GM19452 (cell line): ENCODE measurements around the gene LRRK2.
"Not testable (repeated sequence)": the region's sequence is repeated elsewhere in the genome, so short reads cannot be mapped to it uniquely, and the experiment has no call there.

Source experiments
- ATAC-seq: cut with Tn5 transposase; IDR thresholded peaks from one replicate; pipeline ENCODE4 v1.9.1; 2021; ENCODE audit not compliant: unreplicated experiment

The LRRK2 gene

GRCh38 chr12:40211186-40211585, 13.6 kb upstream of the LRRK2 start:
- not testable (repeated sequence) for ATAC-seq

GRCh38 chr12:40212566-40212965, 12.2 kb upstream of the LRRK2 start:
- ATAC-seq: no peak

- ATAC-seq: no peak
Measured at GRCh38 chr12:40215982-40216381, 8.8 kb upstream of the LRRK2 start.

- no peak for ATAC-seq
Measured at GRCh38 chr12:40216516-40217288, 8.1 kb upstream of the LRRK2 start.

GRCh38 chr12:40219760-40220159, 5.0 kb upstream of the LRRK2 start:
- ATAC-seq: no peak

GRCh38 chr12:40222247-40222646, 2.5 kb upstream of the LRRK2 start:
- ATAC-seq: no peak

DNA sequence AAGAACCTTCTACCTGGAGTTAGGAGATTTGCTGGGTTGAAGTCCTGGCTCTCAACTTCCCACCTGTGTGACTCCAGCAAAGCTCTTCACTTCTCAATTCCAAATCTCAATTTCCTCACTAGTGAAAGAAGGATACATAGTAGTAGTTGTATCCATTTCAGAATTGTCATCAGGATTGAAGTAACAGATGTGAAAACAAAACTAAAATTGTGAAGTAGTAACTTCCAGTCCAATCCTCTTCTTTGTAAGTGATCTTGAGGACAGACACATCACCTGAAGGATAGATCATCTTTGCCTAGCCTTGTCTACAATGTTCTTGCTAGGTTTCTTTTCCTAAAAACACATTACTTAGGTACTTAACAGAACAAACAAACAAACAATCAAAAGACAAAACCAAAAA, 1.2 kb upstream of the LRRK2 start:
- no peak for ATAC-seq

DNA sequence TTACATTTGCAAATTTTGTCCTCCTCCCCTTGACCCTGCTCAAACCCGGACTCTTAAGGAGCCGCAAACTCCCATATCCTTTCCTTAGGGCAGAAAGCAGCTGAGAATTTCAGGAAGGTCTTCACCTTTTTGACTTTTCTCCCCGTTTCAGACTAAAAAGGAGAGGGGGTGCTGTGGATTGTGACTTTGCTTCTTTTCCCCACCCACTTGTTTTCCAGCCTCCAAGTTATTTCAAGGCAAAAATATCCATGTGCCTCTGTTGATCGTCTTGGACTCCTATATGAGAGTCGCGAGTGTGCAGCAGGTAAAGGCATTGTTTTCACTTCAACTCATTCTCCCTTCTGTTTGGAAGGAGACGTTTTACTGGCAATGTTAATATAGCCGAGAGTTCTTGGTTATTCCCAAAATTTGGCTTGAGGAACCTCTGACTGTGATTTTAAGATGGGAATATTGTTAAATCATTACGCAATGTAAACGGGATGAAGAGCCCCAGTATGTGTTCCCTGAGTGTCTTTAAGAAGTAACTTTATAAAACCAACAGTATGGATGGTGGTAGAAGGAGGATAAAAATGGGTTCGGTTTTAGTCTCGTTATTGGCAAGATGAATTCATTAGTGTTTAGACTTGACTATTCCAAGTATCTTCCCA, 663 bp downstream of the LRRK2 start:
- ATAC-seq: no peak

DNA sequence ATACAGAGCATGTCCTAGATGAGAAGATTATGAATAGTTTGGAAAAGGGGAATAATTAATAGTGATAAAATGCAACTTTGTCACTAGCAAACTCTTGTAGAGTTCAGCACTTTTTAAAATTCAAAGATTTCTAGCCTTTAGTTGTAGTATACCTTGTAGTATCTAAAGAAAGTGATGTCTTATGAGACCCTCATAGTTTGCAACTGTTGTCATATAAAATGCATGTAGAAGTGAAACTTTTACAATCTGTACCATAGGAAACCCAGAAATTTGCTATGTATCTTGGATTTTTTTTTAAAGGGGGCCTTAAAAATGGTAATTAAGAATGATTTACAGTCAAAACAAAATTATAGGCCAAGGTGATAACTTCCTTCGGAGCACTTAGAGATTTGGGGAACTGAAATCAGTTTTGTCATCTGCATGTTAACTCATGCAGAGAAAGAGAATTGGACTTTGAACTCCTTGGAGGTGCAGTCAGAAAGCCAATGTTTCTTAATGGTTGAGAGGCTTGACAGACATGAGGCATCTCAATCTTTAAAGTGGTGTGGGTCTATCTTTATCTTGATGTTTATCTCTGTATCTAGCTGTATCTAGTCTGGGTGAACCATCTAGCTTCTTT, 1.3 kb downstream of the LRRK2 start:
- ATAC-seq: peak; percentile 49

DNA sequence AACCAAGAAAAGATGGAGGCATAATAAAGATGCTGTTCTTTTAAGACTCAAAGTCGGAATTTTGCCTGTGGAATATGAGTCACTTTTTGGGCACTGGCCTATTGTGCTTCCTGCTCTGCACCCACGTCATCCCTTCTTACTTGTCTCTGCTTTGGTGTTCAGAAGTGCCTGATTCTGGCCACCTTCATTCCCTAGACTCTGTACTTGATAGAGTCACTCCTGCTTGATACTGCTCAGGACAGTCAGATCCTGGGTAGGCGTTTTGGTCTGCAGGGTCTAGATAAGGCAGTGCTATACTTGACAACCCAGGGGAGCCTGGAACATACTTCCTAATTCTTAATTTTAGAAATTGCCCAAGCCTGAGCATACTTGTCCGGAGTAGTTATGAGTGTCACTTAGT, 1.9 kb downstream of the LRRK2 start:
- ATAC-seq: peak; percentile 25

DNA sequence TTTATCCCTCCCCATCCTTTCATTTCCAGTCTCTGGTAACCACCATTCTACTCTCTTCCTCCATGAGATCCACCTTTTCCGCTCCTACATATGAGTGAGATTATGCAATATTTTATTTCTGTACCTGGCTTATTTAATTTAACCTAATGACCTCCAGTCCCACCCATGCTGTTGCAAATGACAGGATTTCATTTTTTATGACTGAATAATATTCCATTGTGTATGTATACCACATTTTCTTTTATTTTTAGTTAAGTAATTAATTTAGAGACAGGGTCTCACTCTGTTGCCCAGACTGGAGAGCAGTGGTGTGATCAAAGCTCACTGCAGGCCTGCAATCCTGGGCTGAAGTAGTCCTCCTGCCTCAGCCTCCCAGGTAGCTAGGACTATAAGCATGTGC, 2.6 kb downstream of the LRRK2 start:
- no peak for ATAC-seq

- no peak for ATAC-seq
Measured at GRCh38 chr12:40228727-40229126, 3.9 kb downstream of the LRRK2 start.

GRCh38 chr12:40229690-40230651, 5.2 kb downstream of the LRRK2 start:
- ATAC-seq: no peak

DNA sequence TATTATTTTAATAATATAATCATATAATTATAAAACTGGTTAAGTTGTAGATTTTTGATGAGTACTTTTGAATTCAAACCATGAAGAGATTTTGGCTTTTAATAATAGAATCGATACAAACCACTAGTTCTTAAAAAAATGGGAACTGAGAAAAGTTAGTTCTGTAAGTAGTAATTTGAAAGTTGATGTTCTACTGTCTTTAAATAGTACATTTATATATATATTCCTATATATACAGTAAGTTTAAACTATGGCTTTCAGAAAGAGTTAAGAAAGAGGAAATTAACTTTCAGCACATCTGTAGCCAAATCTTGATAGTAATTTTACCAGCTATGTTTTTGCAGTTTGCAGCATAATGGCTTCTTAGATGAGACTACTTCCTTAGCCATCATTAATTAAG, 7.8 kb downstream of the LRRK2 start:
- no peak for ATAC-seq

- ATAC-seq: no peak
Measured at GRCh38 chr12:40233741-40234367, 9.1 kb downstream of the LRRK2 start.

DNA sequence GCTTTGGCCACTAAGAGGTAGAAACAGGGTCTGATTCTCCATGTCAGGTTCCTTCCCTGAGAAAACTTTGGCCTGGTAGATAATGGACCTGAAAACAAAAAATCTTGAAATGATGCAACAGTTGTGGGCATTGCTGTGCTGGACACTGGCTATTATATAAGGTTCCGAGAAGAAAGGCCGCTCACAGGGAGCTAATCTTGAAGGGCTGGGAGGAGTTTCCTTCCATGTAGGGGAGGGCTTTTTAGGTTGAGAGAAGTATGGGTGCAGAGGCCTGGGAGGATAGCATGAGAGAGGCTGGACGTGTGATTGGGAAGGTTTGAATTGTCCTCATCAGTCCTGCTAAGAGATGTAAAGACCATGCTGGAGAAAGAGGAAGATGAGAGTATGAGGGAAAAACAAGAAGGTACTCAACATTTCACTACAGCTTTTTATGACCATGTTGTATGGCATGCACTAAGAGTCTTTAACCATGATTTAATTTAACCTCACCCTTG, 11.6 kb downstream of the LRRK2 start:
- no peak for ATAC-seq

GRCh38 chr12:40238266-40238902, 13.6 kb downstream of the LRRK2 start:
- no peak for ATAC-seq

DNA sequence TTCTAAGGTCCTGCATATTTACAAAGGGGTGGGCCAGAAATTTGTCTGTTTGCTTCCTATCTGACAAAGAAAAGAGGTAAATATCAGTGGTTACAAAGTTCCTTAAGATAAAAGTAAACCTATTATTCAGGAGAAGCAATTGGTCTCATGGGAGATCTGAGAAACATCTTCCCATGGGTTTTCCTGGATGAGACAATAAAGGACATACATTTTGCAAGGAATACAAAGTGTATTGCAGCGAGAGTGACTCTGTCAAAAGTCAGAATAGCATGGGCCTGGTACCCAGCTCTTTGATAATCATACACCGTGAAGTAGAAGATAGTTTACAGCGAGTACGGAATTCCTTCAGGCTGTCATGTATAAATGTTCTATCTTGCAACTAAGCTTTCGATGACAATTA, 14.2 kb downstream of the LRRK2 start:
- ATAC-seq: no peak

- ATAC-seq: peak; percentile 68
Measured at GRCh38 chr12:40240779-40241178, 16.0 kb downstream of the LRRK2 start.

- ATAC-seq: no peak
Measured at GRCh38 chr12:40241741-40242140, 16.9 kb downstream of the LRRK2 start.
